ENCODE results near the gene EFCAB5.

DNA sequence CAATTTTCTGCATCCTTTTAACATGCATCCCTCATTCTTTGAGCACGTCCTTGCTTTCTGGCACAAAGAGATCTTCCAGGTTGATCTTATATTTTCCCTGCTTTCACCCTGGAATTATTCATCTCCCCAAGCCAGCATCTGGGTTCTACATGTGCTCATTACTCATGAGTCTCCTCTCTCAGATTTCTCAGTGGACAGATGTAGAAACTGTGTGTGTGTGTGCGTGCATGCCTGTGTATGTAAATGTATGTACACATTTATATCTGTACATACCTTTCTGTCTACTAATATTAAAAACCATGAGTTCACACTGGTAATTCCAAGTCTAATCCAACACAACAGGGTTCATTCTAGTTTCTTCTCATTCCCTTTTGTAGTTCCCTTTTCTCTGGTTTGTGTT, 133.3 kb downstream of the EFCAB5 start:
- TF ChIP-seq, protein P1, sequence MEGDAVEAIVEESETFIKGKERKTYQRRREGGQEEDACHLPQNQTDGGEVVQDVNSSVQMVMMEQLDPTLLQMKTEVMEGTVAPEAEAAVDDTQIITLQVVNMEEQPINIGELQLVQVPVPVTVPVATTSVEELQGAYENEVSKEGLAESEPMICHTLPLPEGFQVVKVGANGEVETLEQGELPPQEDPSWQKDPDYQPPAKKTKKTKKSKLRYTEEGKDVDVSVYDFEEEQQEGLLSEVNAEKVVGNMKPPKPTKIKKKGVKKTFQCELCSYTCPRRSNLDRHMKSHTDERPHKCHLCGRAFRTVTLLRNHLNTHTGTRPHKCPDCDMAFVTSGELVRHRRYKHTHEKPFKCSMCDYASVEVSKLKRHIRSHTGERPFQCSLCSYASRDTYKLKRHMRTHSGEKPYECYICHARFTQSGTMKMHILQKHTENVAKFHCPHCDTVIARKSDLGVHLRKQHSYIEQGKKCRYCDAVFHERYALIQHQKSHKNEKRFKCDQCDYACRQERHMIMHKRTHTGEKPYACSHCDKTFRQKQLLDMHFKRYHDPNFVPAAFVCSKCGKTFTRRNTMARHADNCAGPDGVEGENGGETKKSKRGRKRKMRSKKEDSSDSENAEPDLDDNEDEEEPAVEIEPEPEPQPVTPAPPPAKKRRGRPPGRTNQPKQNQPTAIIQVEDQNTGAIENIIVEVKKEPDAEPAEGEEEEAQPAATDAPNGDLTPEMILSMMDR (IDR thresholded peaks at IDR 0.05) = no peak
- TF ChIP-seq POLR2A (IDR thresholded peaks at IDR 0.05) = no peak

Measured in adrenal gland (tissue), 5 donors.